Stimulated activated CD8-positive, alpha-beta memory T cell treated with anti-CD3 and anti-CD28 coated beads, Interleukin-4, amount 100 ng/mL, for 4 hours (primary cell): ENCODE results near the gene ADAMTS12.
"Not testable (repeated sequence)": the region's sequence is repeated elsewhere in the genome, so short reads cannot be mapped to it uniquely, and the experiment has no call there.

ENCODE experiments used
- DNase-seq, 2 donors: peaks; one replicate each; pipeline ENCODE4 v3.0.0-alpha.2; 2020; ENCODE audit warnings: low read depth in 2 of 2, low spot score in 1 of 2

The ADAMTS12 gene

DNA sequence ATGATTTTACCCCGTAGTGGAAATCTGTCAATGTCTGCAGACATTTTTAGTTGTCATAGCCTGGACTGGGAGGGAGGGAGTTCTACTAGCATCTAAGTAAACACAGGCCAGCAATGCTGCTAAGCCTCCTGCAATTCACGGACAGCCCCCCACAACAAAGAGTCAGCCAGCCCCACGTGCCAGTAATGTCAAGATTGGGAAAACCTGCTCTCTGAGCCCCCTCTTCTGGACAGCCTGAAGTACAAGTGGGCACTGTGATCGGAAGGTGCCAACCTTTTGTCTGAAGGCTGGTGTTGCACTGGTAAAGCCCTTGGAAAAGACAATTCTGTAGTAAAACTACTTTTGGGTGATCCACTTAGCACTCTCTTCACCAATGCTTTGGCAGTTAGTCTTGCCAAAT lies 296.5 kb downstream of the ADAMTS12 start:
- no peak for DNase-seq

GRCh38 chr5:33594006-33594405 lies 297.8 kb downstream of the ADAMTS12 start:
- DNase-seq: no peak

DNA sequence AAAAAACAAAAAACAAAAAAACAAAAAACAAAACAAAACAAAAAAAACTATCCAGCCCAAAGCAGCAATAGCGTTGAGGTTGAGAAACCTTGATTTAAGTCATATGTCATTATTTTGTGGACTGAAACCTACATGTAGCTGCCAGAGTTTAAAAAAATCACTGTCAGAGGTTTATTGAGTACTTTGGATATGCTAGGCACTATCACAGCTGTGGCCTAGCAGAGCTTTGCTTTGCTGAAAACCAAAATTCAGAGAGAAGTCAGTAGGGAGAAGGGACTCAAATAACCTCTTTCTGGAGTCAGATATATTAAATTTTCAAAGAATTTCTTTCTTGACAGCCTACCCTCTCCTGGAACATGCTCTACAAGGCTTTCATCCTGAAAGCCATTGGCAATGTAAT lies 299.5 kb downstream of the ADAMTS12 start:
- no peak for DNase-seq

DNA sequence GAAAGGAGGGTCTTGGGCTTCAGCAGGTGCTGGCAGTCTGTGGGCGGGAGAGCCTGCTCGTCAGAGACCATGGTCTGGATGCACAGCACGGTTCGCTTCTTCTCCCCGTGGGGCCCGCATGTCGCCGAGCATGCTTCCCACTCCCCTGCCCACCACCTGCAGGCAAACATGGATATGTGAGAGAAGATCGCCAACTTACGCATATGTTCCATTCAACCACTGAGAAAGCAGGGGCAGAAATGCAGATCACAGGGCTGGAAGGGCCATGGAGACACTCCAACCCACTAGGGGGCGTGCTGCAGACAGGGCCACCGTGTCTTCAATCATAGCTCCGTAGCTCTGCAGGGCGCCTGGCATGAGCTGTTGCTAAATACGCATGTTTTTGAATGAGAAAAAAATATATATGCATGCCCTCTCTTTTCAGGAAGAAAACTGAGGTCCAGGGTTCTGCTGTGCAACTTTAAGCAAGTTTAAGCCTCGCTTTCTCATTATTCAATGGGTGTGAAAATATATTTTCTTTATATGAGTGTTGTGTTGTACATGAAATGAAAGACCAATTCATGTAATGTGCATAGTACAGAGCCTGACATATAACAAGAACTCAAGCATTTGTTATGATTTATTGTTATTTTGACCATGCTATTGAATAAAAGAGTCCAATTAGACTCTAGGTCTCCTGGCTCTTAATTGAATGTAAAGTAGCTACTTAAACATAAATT lies 303.0 kb downstream of the ADAMTS12 start:
- DNase-seq: no peak

DNA sequence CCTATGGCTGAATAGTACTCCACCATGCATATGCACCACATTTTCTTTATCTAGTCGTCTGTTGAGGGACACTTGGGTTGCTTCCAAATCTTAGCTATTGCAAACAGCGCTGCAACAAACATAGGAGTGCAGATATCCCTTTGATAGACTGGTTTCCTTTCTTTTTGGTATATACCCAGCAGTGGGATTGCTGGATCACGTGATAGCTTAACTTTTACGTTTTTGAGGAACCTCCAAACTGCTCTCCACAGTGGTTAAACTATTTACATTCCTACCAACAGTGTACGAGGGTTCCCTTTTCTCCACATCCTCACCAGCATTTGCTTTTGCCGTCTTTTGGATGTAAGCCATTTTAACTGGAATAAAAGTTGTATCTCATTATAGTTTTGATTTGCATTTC lies 308.5 kb downstream of the ADAMTS12 start:
- no peak for DNase-seq

- no peak for DNase-seq
Observed at GRCh38 chr5:33582417-33582816, 309.4 kb downstream of the ADAMTS12 start.

DNA sequence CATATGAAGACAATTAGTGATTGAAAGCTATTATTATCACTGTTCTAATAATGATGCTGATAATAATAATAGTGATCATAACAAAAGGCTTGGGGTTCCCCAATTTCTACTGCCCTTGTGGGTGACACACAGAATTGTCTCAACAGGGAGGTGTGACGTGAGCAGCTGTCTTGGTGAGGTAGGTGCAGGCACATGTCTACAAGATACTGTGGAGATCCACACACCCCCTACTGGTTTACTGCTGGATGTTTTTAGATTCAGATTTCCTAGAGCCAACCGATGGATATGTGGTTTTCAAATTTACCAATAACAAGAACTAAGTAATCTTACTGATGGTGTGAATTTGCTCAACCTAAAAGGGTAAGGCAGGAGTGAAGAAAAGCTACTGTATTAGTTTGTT lies 312.0 kb downstream of the ADAMTS12 start:
- DNase-seq: no peak

GRCh38 chr5:33579152-33579551 lies 312.6 kb downstream of the ADAMTS12 start:
- no peak for DNase-seq

GRCh38 chr5:33576726-33577590 lies 314.8 kb downstream of the ADAMTS12 start:
- DNase-seq: no peak

GRCh38 chr5:33565324-33565723 lies 326.5 kb downstream of the ADAMTS12 start:
- no peak for DNase-seq

GRCh38 chr5:33563983-33564908 lies 327.5 kb downstream of the ADAMTS12 start:
- DNase-seq: no peak

- DNase-seq: no peak
Observed at GRCh38 chr5:33563530-33563929, 328.3 kb downstream of the ADAMTS12 start.

GRCh38 chr5:33558489-33558888 lies 333.3 kb downstream of the ADAMTS12 start:
- DNase-seq: no peak

- DNase-seq: no peak
Observed at GRCh38 chr5:33557605-33558004, 334.2 kb downstream of the ADAMTS12 start.

GRCh38 chr5:33556330-33557328 lies 335.2 kb downstream of the ADAMTS12 start:
- no peak for DNase-seq

GRCh38 chr5:33549982-33550567 lies 341.7 kb downstream of the ADAMTS12 start:
- DNase-seq: no peak

DNA sequence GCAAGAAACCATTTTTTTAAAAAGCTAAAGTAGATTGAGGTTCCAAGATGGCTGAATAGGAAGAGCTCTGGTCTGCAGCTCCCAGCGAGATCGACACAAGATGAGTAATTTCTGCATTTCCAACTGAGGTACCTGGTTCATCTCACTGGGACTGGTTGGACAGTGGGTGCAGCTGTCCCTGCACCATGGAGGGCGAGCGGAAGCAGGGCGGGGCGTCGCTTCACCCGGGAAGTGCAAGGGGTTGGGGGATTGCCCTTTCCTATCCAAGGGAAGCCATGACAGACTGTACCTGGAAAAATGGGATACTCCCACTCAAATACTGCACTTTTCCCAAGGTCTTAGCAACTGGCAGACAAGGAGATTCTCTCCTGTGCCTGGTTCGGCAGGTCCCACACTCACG lies 352.0 kb downstream of the ADAMTS12 start:
- not testable (repeated sequence) for DNase-seq

DNA sequence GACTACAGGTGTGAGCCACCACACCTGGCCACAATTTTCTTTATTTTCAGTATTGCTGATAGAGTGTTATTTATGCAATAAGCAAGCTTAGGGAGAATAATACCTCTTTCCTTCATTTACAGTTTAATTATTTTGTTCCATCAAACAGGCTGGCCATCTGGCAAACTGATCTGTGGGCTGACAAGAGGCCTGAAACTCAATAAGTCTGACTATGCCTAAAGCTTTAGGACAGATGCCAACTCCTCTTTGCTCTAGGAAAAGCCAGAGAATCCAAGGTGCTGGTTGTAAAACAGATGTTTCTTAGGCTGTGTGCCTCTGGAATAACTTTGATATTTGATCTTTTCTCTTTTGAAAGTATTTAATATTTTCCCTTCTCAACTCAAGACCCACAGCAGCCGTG lies 352.6 kb downstream of the ADAMTS12 start:
- DNase-seq: no peak

DNA sequence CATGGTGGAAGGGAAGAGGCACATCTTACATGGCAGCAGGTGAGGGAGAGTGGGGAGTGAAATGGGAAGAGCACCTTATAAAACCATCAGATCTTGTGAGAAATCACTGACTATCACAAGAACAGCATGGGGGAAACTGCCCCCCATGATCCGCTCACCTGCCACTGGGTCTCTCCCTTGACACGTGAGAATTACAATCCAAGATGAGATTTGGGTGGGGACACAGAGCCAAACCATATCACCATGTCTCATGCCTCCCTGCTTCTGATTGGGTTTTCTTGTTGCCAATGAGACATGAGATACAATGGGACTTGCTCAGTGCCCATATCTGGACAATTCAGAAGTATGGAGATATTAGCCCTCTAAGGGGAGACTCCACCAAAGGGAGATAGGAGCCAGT lies 353.6 kb downstream of the ADAMTS12 start:
- DNase-seq: no peak

- DNase-seq: no peak
Observed at GRCh38 chr5:33537240-33537639, 354.6 kb downstream of the ADAMTS12 start.
